GM12892 (cell line): ENCODE data around the gene ELP4.

Experiments used
- POLR2A ChIP-seq: IDR thresholded peaks from 2 replicates; pipeline ENCODE4 v1.6.1; 2011; ENCODE audit warnings: low read depth, low read length, control low read depth
- POLR2AphosphoS5 ChIP-seq: IDR thresholded peaks from 2 replicates; pipeline ENCODE4 v1.6.1; 2011; ENCODE audit warnings: low read depth, low read length, control low read depth

DNA sequence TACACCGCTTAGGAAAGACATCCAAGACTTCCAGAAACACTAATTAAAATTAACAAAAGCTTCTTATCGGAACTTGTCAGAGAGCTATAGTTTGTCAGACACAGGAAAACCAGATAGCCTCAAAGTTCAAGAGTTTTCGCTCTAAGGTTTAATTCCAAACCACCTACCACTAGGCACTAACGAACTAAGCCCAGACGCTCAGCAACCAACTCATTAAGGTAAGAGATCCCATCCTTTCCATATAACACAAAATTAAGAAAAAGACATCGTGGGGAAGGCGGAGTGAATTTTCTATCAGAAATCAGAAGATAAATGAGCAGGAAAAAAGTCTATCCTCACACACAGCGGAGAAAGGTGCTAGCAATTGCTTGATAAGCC, 527 bp upstream of the ELP4 start:
- no peak for TF ChIP-seq POLR2AphosphoS5
- no peak for TF ChIP-seq POLR2A
